HG03460 (cell line): ENCODE measurements around the gene DDX24.

Experiments
- ATAC-seq: cut with Tn5 transposase; IDR thresholded peaks from one replicate; pipeline ENCODE4 v1.9.1; 2021; ENCODE audit not compliant: unreplicated experiment

DDX24 gene

GRCh38 chr14:94049625-94050023 lies 31.4 kb downstream of the DDX24 start:
- no peak for ATAC-seq

DNA sequence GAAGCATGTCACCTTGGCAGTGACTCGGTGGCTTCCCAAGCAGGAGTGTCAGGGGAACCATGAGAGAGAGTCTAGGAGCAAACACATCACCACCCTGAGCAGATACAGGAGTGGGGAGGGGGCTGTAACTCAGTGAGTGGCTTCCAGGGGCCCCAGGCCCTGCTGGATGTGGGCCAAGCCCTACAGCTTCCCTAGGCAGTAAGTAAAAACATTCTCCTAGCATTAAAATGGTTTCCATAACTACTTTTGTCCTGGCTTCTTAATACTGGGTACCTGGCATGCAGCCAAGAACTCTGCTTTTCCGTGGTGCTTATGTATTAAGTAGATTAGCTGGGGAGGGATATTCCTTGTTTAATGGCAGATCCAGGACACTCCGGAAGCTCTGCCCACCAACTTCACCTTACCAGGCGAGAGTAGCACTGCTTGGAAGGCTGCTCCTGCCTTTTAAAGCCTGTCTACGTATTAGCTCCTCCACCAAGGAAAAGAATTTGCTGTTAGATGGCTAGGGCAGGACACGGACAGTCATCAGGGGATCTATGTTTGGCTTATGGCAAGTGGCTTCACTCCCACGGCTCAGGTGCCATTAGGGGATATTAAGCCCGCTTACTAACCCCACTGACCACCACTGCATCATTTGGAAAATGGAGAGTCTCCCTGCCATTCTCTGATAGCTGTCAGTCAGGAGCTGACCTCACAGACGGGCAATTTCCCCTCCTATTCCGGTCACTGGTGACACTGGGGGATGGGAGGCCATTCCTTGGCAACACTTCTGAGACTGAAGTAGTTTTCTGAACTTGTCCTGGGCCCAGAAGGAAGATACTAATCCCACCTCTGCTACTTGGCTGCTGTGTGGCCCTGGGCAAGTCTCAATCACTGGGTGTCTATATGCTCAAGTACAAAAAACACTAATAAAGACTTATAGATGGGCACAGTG lies 32.0 kb downstream of the DDX24 start:
- ATAC-seq: no peak

GRCh38 chr14:94047581-94047980 lies 33.4 kb downstream of the DDX24 start:
- no peak for ATAC-seq

GRCh38 chr14:94046696-94047250 lies 34.2 kb downstream of the DDX24 start:
- ATAC-seq: no peak

DNA sequence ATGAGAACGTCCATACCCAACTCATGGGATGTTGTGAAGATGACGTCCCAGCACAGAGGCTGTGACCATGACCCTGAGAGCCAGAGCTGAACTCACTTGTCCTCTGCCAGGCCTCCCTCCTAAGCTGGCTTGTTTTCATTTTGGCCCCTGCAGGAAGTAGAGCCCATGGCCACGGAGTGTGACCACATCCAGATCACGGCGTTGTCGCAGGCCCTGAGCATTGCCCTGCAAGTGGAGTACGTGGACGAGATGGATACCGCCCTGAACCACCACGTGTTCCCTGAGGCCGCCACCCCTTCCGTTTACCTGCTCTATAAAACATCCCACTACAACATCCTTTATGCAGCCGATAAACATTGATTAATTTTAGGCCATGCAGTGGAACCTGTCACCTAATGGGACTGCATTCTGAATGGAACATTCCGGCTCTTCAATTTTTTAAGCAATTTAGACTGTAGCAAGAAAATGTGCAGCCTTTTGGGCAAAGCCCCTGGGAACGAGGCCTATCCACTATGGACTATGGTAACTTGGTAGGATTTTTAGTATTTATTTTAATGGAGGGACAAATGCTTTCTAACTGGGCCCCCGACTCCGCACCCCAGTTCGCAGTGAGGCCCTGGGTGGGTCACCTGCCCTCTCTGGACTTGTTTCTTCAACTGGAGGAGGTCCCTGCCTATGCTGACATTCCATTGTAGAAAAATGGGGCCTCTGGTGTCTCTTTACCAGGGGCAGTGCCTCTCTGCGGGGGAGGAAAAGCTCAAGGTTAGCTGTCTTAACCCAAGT lies 35.2 kb downstream of the DDX24 start:
- ATAC-seq: no peak

GRCh38 chr14:94045101-94045500 lies 35.9 kb downstream of the DDX24 start:
- no peak for ATAC-seq

- no peak for ATAC-seq
These were observed 36.4 kb downstream of the DDX24 start for GRCh38 chr14:94044476-94045091.

DNA sequence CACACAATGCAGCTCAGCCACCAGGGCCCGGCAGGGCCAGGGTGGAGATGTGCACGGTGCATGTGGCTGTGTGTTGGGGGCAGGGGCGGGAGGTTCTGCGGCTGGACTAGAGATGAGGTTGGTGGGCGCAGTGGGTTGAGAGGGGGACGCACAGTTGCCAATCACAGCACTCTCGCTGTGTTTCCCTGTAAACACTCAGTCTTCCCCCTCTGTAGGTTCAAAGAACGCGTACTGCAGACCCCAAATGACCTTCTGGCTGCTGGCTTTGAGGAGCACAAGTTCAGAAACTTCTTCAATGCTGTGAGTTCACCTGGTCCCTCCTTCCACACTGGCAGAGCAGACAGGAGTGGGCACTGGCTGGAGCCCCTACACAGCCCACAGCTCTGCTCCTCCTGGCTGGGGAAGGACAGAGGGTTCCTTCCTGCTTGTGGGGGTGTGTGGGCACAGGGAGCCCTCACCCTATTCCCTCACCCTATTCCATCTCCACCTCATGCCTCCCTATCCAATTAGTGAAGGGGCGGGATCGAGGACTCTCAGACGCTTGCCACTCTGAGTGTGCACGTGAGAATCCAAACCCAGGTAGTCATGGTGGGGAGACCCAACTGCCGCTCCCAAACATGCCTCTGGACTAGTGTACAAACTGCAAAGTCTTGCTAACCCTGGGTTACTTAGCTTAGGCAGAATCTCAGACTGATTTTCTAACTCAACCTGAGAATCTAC lies 37.1 kb downstream of the DDX24 start:
- no peak for ATAC-seq

- ATAC-seq: no peak
These were observed 37.8 kb downstream of the DDX24 start for GRCh38 chr14:94043111-94043755.

- ATAC-seq: no peak
These were observed 38.4 kb downstream of the DDX24 start for GRCh38 chr14:94042433-94043091.

- ATAC-seq: no peak
These were observed 39.3 kb downstream of the DDX24 start for GRCh38 chr14:94041551-94042346.

DNA sequence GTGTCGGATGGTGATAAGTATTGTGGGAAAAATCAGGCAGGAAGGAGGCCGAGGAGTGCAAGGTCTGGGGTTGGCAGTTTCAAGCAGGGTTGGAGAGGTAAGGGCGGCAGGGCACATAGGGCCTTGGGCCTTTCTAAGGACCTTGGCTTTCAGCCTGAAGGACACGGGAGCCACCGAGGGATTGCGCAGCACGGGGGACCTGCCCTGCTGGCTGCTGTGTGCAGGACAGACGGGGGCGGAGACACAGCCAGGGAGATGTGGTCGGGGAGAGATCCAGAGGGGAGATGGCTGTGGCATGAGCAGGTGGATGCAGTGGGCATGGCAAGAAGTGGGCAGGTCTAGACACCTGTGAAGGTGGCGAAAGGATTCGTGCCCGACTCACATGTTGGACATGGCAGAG lies 40.2 kb downstream of the DDX24 start:
- no peak for ATAC-seq

- ATAC-seq: no peak
These were observed 40.8 kb downstream of the DDX24 start for GRCh38 chr14:94040247-94040646.

- ATAC-seq: no peak
These were observed 41.9 kb downstream of the DDX24 start for GRCh38 chr14:94038921-94039629.

DNA sequence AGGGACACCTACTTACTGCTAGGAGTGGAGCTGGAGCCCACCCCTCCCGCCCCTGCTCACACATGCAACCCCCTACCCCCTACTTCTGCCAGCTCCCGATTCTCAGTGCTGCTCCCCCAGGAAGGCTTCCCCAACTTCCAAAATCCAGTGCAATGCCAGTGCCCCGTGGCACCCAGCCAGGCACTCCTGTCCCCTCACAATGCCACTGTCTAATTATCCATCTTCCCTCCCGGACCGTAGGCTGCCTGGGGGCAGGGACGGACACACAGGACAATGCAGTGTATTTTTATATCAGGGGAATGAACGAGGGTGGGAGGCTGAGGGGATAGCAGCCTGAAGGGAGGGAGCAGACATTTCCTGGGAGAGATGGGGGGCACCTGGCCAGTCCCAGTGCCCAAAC lies 42.5 kb downstream of the DDX24 start:
- no peak for ATAC-seq

GRCh38 chr14:94037954-94038353 lies 43.0 kb downstream of the DDX24 start:
- no peak for ATAC-seq

DNA sequence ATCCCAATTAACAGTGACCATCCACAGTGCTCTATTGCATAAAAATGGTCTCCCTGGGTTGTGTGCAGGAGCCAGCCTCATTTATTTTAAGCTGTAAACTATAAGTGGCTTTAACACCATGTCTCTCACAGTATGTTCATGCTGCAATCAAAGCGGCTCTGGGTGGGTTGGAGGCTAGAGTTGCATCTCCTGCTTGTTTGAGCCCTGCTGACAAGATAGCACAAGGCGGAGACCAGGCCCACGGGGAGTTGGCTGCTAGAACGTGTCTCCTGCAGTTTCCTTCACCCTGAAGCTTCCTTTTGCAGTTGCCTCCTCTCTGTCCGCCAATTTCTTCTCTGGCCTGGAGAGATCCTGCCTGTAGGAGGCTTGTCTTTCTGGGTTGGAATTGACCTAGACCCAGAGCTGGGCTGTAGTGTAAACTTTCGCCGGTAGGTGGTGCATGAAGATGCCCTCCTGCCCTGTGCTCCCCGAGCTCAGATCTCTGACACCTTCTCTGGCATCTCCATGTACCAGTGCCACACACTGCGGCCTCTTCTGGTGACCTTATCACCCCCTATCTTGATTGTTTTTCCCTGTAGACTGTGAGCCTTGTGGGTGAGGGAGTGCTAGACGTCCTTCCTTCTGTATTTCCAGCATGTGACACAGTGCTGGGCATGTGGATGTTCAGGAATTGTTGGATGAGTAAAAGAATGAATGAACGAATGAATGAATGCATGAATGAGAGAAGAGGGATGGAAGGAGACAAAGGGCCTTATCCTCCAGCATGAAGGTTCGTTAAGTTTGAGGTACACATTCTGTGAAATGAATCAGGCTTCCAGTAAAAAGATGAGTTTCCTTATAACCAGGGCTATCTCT lies 44.5 kb downstream of the DDX24 start:
- peak; percentile 93 for ATAC-seq
